Smooth muscle cell (in vitro differentiated cells): ENCODE data around the gene OGDH. TPM values are rescaled to one million over a fixed set of nuclear protein-coding genes. Genes with fewer than 3 reads are reported as not detected.
A peak's percentile ranks its signal among the peaks of the same experiment; 100 is the strongest.

Source experiments
- DNase-seq: peaks from one replicate; lab custom pipeline; 2025; ENCODE audit not compliant: unreplicated experiment; lab: John Stamatoyannopoulos, UW
- H2AFZ ChIP-seq: fragments of 200-600 bp; sonication (generic); 2 replicates; pipeline ENCODE4 v1.6.0; 2016; ENCODE audit warnings: antibody characterized with exemption, low read depth, mild to moderate bottlenecking
- H3F3A ChIP-seq: fragments of 200-600 bp; sonication (generic); 2 replicates; pipeline ENCODE4 v1.6.0; 2017; ENCODE audit warnings: antibody characterized with exemption, low read depth
- H3K27ac ChIP-seq: fragments of 200-600 bp; sonication (generic); 2 replicates; pipeline ENCODE4 v1.5.1; 2016; ENCODE audit warnings: low read depth, mild to moderate bottlenecking
- H3K27me3 ChIP-seq: fragments of 200-600 bp; sonication (generic); 2 replicates; pipeline ENCODE4 v1.6.1; 2016; ENCODE audit warnings: low read depth, mild to moderate bottlenecking
- H3K36me3 ChIP-seq: fragments of 200-600 bp; sonication (generic); 2 replicates; pipeline ENCODE4 v1.5.1; 2016; ENCODE audit warnings: low read depth
- H3K4me1 ChIP-seq: fragments of 200-600 bp; sonication (generic); 2 replicates; pipeline ENCODE4 v1.5.1; 2016; ENCODE audit warnings: low read depth
- H3K4me2 ChIP-seq: fragments of 200-600 bp; sonication (generic); 2 replicates; pipeline ENCODE4 v1.6.0; 2016; ENCODE audit warnings: mild to moderate bottlenecking
- H3K4me3 ChIP-seq: fragments of 200-600 bp; sonication (generic); 2 replicates; pipeline ENCODE4 v1.5.1; 2016; ENCODE audit warnings: mild to moderate bottlenecking
- H3K79me2 ChIP-seq: fragments of 200-600 bp; sonication (generic); 2 replicates; pipeline ENCODE4 v1.6.0; 2016; ENCODE audit warnings: low read depth, mild to moderate bottlenecking
- H3K9ac ChIP-seq: fragments of 200-600 bp; sonication (generic); 2 replicates; pipeline ENCODE4 v1.6.0; 2016; ENCODE audit warnings: low read depth
- H3K9me3 ChIP-seq: fragments of 200-600 bp; sonication (generic); replicated peaks from 2 replicates; pipeline ENCODE4 v1.5.1; 2016; ENCODE audit warnings: low read depth
- H4K20me1 ChIP-seq: fragments of 200-600 bp; sonication (generic); 2 replicates; pipeline ENCODE4 v1.6.0; 2016; ENCODE audit warnings: low read depth
- WGBS: methylation state at CpG from one replicate; pipeline ENCODE4 v1.1.7; 2016; ENCODE audit warnings: low lambda C conversion rate; 5-methylcytosine and 5-hydroxymethylcytosine counted together
- polyA plus RNA-seq: library from polyadenylated mRNA; unstranded; fragments of >200 nt; fragmentation: Nextera tagmentation; extraction: Ambion mirVana; gene quantifications from 2 replicates; pipeline ENCODE4 v1.2.1, GENCODE V29; 2016
- total RNA-seq: library from RNA; depleted of rRNA; stranded (reverse); fragments of >200 nt; gene quantifications from 2 replicates; pipeline ENCODE4 v1.2.3, GENCODE V29; 2014
- TF ChIP-seq, protein P1 (sequence below): fragments of 200-600 bp; sonication (generic); IDR thresholded peaks from 2 replicates; pipeline ENCODE4 v1.5.1; 2017; ENCODE audit warnings: borderline replicate concordance, mild to moderate bottlenecking, antibody characterized with exemption; ENCODE audit not compliant: insufficient read depth, poor library complexity, severe bottlenecking

The OGDH gene
- total and polyA plus RNA-seq, 2 experiments from 2014 or later = 32.6 to 34.2 TPM

DNA sequence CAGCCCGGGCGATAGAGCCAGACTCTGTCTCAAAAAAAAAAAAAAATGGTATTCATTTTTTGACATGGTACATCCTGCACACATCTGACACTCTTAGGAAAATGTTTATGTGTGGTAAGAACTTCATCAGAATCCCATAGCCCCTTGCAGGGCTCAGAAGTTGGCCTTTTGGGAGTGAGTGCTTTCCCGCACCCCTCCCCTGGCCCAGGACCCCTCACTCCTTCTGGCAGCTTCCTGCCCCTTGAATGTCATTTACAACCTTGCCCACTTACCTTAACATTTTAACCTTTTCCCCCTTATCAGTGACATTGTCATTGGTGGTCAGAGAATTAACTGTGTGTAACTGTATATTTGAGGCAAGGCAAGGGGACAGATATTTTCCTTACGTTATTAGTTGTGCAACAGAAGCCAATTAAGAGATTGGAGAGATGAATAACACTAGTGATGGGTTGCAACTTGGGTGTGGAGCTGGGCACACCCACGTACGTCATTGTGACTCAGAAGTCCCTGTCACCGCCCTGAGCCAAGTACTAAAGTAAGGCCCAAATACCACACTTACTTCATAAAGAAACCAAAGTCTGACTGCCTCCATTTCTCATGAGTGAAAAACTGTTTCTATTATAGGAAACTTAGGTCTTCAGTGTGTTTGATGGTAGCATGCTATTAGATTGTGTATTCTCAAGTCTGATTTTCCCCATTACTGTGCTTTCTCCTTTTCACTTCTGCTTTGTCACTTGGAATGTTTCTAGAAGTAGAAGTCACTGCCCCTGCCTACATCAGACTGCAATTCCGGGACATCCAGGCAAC lies 31.6 kb downstream of the OGDH start:
- peak overlapping the region; percentile 84 for H3K9ac ChIP-seq
- H3K9me3 ChIP-seq = no peaks in the 10 kb centered on the region
- no peaks in the 10 kb centered on the region for H3K79me2 ChIP-seq
- H3K4me3 ChIP-seq = no peak overlapping the region
- WGBS = 59% methylated on average over 8 of the region's 8 CpGs
- H3K36me3 ChIP-seq = no peaks in the 10 kb centered on the region
- H3F3A ChIP-seq = peaks cover 24% of the 10 kb centered on the region
- H3K4me2 ChIP-seq = peak overlapping the region; percentile 73
- no peaks in the 10 kb centered on the region for H3K27me3 ChIP-seq
- H4K20me1 ChIP-seq = no peaks in the 10 kb centered on the region
- peak overlapping the region; percentile 99 for H3K27ac ChIP-seq
- no peak for DNase-seq
- H2AFZ ChIP-seq = no peak overlapping the region
- TF ChIP-seq, protein P1, sequence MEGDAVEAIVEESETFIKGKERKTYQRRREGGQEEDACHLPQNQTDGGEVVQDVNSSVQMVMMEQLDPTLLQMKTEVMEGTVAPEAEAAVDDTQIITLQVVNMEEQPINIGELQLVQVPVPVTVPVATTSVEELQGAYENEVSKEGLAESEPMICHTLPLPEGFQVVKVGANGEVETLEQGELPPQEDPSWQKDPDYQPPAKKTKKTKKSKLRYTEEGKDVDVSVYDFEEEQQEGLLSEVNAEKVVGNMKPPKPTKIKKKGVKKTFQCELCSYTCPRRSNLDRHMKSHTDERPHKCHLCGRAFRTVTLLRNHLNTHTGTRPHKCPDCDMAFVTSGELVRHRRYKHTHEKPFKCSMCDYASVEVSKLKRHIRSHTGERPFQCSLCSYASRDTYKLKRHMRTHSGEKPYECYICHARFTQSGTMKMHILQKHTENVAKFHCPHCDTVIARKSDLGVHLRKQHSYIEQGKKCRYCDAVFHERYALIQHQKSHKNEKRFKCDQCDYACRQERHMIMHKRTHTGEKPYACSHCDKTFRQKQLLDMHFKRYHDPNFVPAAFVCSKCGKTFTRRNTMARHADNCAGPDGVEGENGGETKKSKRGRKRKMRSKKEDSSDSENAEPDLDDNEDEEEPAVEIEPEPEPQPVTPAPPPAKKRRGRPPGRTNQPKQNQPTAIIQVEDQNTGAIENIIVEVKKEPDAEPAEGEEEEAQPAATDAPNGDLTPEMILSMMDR = no peak
- peaks cover 28% of the 10 kb centered on the region for H3K4me1 ChIP-seq

DNA sequence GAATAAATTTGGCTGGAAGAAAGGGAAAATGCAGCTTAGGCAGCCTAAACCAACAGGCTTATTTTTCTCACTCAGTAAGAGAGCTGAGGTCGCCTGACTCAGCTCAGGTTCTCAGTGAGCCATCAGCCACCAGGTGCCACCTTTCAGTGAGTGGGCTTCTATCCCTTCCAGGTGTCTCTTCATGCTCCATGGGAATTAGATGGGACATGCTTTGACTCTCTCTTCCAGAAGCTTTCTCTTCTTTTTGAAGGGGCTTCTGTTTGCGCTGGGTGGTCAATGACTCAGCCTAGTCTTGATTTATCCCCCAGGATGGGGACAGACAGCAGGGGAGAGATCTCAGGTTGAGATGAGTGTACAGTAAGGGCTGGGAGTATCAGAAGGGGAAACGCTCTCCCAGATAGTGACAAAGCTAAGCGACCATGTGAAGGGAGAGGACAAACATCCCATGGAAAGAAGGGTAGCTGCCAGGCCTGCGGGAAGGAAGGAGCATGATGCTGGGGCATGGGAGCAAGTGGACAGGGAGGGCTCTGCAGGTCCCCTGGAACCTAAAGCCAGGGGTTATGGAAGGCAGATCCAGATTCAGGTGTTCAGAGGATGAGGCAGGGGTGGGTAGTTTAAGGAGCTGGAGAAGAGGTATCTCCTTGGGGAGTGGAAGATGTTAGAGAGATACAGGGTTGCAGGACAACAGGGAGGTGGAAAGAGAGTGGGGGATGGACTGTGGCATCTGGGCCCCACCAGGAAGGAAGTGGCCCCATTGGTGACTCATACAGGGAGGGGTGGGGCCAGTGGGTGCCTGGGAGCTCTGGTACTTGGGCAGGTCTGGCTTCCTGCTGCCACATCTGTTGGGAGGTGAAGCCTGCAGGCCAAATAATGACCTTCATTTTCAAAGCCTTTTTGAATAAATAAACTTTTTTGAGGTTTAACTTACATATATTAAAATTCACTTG lies 32.5 kb downstream of the OGDH start:
- peak overlapping the region; percentile 99 for H3K27ac ChIP-seq
- TF ChIP-seq, protein P1 = no peak
- H3K4me1 ChIP-seq = peaks cover 28% of the 10 kb centered on the region
- peak overlapping the region; percentile 84 for H3K9ac ChIP-seq
- no peak for DNase-seq
- H3K79me2 ChIP-seq = peaks cover 3% of the 10 kb centered on the region
- H3K36me3 ChIP-seq = no peaks in the 10 kb centered on the region
- no peak overlapping the region for H2AFZ ChIP-seq
- H3K4me2 ChIP-seq = peak overlapping the region; percentile 73
- no peak overlapping the region for H3K4me3 ChIP-seq
- WGBS = 70% methylated on average over 5 of the region's 5 CpGs
- H3F3A ChIP-seq = peaks cover 24% of the 10 kb centered on the region
- H4K20me1 ChIP-seq = no peaks in the 10 kb centered on the region
- no peaks in the 10 kb centered on the region for H3K9me3 ChIP-seq
- H3K27me3 ChIP-seq = no peaks in the 10 kb centered on the region

DNA sequence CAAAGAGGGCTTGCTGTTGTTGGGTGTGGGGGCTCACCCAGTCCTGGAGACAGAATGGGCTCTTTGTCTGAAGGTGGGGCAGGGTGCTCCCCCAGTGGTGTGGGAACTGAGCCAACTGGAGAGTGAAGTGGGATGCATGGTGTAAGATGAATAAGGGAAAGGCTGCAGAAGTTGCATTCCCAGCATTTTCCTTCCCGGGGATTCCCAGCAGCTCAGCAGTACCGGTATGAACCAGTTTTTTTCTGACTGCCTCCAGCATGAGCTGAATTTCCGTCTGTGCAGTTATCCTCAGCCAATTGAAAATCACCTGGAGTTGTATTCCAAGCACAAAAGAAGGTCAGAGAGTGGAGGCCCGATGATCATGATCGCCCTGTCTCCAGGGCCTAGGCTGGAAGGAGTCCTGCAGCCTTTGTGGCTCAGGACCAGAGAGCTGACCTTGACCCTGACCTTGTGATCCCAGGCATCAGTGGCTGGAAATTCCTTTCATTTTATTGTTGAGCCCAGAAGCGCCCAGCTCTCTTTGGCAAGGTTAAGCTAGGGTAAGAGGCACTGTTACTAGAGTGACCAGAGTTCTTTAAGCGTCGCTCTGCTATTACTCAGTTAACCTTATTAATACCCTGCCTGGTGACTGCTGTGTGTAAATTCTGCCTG lies 33.4 kb downstream of the OGDH start:
- H3F3A ChIP-seq = peaks cover 24% of the 10 kb centered on the region
- H3K4me1 ChIP-seq = peaks cover 27% of the 10 kb centered on the region
- H3K4me3 ChIP-seq = no peak overlapping the region
- H3K27ac ChIP-seq = peak overlapping the region; percentile 99
- peak overlapping the region; percentile 82 for H3K9ac ChIP-seq
- DNase-seq = no peak
- H3K27me3 ChIP-seq = no peaks in the 10 kb centered on the region
- no peak overlapping the region for H2AFZ ChIP-seq
- H4K20me1 ChIP-seq = no peaks in the 10 kb centered on the region
- peaks cover 3% of the 10 kb centered on the region for H3K79me2 ChIP-seq
- WGBS = 30% methylated on average over 8 of the region's 8 CpGs
- H3K36me3 ChIP-seq = no peaks in the 10 kb centered on the region
- TF ChIP-seq, protein P1 = no peak
- H3K4me2 ChIP-seq = peak overlapping the region; percentile 73
- no peaks in the 10 kb centered on the region for H3K9me3 ChIP-seq
